ENCODE data around the gene SLC13A3. TPM values are rescaled to one million over a fixed set of nuclear protein-coding genes. Genes with fewer than 3 reads are reported as not detected.
A peak's percentile ranks its signal among the peaks of the same experiment; 100 is the strongest.

Gene SLC13A3
- total RNA-seq, 1 donor from 2014 or later, result 7.9 TPM

DNA sequence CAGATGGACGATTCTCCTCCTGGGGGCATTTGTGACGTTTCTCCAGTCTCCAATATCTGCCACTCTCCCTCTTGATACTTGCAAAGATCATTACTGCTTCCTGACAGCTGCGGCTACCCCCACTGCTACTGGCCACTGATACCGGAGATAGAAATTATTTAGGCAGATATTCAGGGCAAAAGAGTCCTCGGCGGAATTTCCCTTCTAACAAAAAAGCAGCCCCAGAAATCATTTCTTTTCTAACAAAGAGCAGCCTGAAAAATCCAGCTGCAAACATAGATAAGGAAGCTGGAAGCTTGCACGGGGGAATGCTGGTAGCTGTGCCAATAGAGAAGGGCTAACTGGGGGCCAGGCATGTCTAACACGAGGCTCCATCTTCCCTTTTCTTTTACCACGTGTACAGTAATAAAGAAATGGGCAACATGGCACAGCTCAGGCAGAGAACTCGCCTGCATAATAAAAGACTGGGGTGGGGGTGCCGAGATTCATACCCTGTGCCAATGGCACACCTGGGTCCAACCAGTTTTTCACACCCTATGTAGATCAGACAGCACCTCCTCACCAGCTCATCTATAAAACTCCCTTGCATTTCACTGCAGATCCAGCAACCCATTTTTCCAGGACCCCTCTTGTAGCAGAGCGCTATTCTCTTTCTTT is 31.9 kb upstream of the SLC13A3 start:
- Mint-ChIP-seq H3K36me3 (peaks cover 22% of the 10 kb centered on the region), H3K4me1 (ENCODE audit: unreplicated experiment) (peaks cover 33% of the 10 kb centered on the region), H3K27me3 (no peaks in the 10 kb centered on the region), H3K4me3 (peak overlapping the region; percentile 86), H3K9me3 (no peaks in the 10 kb centered on the region), H3K27ac (peak overlapping the region; percentile 86)
- TF ChIP-seq, protein P1, sequence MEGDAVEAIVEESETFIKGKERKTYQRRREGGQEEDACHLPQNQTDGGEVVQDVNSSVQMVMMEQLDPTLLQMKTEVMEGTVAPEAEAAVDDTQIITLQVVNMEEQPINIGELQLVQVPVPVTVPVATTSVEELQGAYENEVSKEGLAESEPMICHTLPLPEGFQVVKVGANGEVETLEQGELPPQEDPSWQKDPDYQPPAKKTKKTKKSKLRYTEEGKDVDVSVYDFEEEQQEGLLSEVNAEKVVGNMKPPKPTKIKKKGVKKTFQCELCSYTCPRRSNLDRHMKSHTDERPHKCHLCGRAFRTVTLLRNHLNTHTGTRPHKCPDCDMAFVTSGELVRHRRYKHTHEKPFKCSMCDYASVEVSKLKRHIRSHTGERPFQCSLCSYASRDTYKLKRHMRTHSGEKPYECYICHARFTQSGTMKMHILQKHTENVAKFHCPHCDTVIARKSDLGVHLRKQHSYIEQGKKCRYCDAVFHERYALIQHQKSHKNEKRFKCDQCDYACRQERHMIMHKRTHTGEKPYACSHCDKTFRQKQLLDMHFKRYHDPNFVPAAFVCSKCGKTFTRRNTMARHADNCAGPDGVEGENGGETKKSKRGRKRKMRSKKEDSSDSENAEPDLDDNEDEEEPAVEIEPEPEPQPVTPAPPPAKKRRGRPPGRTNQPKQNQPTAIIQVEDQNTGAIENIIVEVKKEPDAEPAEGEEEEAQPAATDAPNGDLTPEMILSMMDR (conservative IDR thresholded peaks at IDR 0.05), result no peak
- no peak for DNase-seq (ENCODE audit: extremely low spot score, unreplicated experiment)

DNA sequence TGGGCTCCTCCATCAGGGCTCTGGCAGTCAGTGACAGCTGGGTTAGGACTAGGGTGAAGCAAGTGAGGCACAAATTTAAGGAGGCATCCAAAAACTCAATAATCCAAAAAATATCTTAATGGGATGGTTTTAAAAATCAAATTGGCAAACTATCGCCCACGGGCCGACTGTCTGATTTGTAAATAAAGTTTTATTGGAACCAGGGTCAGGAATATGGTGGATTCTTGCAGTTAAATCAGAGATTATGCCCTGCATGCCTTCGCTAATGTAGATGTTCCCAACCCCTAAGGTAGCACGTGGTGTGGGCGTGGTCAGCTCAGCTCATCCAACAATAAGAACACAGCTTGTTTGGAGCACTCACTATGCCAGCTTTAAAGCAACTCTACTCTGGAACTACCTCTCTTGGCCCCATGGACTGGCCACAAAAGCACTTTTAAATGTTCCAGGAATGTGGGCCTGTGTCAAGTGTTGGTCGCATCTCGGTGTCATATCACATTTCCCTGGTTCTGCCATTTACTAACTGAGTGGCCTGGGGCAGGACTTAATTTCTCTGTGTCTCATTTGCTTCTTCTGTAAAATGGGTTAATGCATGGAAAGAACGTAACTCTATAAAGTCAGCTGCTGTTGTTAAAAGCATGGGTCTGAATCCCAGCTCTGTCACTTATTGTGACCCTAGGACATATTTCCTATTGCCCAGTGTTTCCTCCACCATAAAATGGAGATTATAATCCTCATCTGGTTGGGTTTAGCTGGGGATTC is 31.0 kb upstream of the SLC13A3 start:
- no peaks in the 10 kb centered on the region for H3K27me3 Mint-ChIP-seq
- H3K36me3 Mint-ChIP-seq, result peaks cover 22% of the 10 kb centered on the region
- peak overlapping the region; percentile 86 for H3K4me3 Mint-ChIP-seq
- H3K4me1 Mint-ChIP-seq (ENCODE audit: unreplicated experiment), result peaks cover 33% of the 10 kb centered on the region
- TF ChIP-seq, protein P1 (conservative IDR thresholded peaks at IDR 0.05), result no peak
- DNase-seq (ENCODE audit: extremely low spot score, unreplicated experiment), result no peak
- peak overlapping the region; percentile 35 for H3K27ac Mint-ChIP-seq
- no peaks in the 10 kb centered on the region for H3K9me3 Mint-ChIP-seq

DNA sequence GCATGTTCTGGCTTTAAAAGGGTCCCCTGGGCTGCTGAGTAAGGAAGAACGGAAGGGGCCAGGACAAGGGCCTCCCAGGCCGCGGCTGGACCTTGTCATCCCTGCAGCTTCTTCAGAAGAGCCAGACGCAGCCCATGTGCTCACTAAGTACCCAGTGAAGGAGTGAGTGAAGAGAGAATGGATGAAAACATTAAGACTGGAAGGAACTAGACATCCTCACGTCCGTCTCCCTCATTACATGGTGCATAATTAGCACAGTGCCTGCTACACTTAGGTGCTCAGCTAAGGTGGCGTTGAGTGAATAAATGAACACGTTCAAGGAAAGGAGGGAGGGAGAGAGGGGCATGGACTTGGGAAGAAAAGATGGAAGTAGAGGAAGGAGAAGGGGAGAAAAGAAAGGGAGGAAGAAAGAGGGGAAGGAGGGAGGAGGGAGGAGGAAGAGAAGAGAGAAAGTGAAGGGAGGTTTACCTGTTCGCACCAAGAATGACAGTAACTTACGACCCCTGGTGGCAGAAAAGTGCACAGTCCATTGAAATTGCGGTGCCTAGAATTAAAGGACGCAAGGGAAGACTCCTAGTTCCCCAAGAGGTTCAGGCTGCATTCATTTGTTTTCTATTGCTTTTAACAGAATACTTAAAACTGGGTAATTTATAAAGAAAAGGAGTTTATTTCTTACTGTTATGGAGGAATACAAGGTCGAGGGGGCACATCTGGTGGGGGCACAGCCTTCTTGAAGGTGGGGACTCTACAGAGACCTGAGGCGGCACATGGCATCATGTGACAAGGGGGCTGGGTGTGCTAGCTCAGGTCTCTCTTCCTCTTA is 30.0 kb upstream of the SLC13A3 start:
- H3K4me3 Mint-ChIP-seq, result peak overlapping the region; percentile 51
- H3K9me3 Mint-ChIP-seq, result no peaks in the 10 kb centered on the region
- no peak for DNase-seq (ENCODE audit: extremely low spot score, unreplicated experiment)
- peaks cover 33% of the 10 kb centered on the region for H3K4me1 Mint-ChIP-seq (ENCODE audit: unreplicated experiment)
- peaks cover 17% of the 10 kb centered on the region for H3K36me3 Mint-ChIP-seq
- TF ChIP-seq, protein P1 (conservative IDR thresholded peaks at IDR 0.05), result peak; percentile 91
- peak overlapping the region; percentile 62 for H3K27ac Mint-ChIP-seq
- H3K27me3 Mint-ChIP-seq, result no peaks in the 10 kb centered on the region

DNA sequence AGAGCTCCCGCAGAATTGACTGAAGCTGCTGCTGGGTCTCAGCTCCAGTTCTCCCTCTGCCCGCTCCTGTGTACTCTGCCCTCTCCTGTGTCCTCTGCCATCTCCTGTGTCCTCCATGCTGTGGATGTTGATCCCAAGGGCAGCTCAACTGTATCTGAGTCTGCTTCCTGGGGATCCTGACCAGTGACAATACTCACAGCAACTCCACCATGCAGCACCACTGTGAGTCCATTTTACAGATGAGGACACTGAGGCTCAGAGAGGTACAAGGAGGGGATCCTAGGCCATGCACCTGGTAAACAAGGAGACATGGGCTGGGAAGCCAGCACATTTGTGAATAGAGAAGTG is 29.4 kb upstream of the SLC13A3 start:
- DNase-seq (ENCODE audit: extremely low spot score, unreplicated experiment), result no peak
- TF ChIP-seq, protein P1 (conservative IDR thresholded peaks at IDR 0.05), result no peak
- Mint-ChIP-seq H3K4me3 (no peak overlapping the region), H3K9me3 (no peaks in the 10 kb centered on the region), H3K27ac (no peak overlapping the region), H3K4me1 (ENCODE audit: unreplicated experiment) (peaks cover 33% of the 10 kb centered on the region), H3K27me3 (no peaks in the 10 kb centered on the region), H3K36me3 (peaks cover 11% of the 10 kb centered on the region)

DNA sequence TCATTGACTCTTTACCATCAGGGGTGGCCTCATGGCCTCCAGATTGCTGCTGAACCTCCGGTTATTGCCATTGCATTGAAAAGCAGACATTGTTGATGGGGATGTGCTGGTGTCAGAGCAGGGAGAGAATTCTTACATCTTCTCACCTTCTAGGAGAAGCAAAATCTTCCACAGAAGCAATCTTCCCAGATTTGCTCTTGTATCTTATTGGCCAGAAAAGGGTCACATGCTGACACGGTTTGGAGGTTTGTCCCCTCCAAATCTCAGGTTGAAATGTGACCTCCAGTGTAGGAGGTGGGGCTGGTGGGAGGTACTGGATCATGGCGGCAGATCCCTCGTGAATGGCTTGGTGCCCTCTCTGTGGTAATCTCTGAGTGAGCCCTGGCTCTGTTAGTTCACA is 27.3 kb upstream of the SLC13A3 start:
- Mint-ChIP-seq H3K4me3 (no peak overlapping the region), H3K4me1 (ENCODE audit: unreplicated experiment) (peaks cover 34% of the 10 kb centered on the region)

More for the DNA sequence above, 27.3 kb upstream of the SLC13A3 start:
- TF ChIP-seq, protein P1 (conservative IDR thresholded peaks at IDR 0.05), result no peak
- Mint-ChIP-seq H3K27me3 (no peaks in the 10 kb centered on the region), H3K9me3 (peaks cover 4% of the 10 kb centered on the region), H3K36me3 (peaks cover 9% of the 10 kb centered on the region), H3K27ac (no peak overlapping the region)
- no peak for DNase-seq (ENCODE audit: extremely low spot score, unreplicated experiment)

Data from type B pancreatic cell (in vitro differentiated cells).